Type B pancreatic cell (in vitro differentiated cells): ENCODE results near the gene TNFRSF8. TPM values are rescaled to one million over a fixed set of nuclear protein-coding genes. Genes with fewer than 3 reads are reported as not detected.

Source experiments
- DNase-seq: peaks from one replicate; pipeline ENCODE4 v3.0.0; 2021; ENCODE audit warnings: mixed read lengths; ENCODE audit not compliant: unreplicated experiment; ENCODE audit errors: extremely low spot score
- H3K27ac Mint-ChIP-seq: 2 replicates; pipeline ENCODE4 v1.8.0; 2021; ENCODE audit warnings: mild to moderate bottlenecking, mixed read lengths
- H3K27me3 Mint-ChIP-seq: 2 replicates; pipeline ENCODE4 v1.8.0; 2021; ENCODE audit warnings: mixed read lengths
- H3K36me3 Mint-ChIP-seq: 2 replicates; pipeline ENCODE4 v1.8.0; 2021; ENCODE audit warnings: mixed read lengths
- H3K4me1 Mint-ChIP-seq: one replicate; pipeline ENCODE4 v1.8.0; 2021; ENCODE audit warnings: mixed read lengths; ENCODE audit not compliant: unreplicated experiment
- H3K4me3 Mint-ChIP-seq: 2 replicates; pipeline ENCODE4 v1.8.0; 2021; ENCODE audit warnings: mild to moderate bottlenecking, mixed read lengths
- H3K9me3 Mint-ChIP-seq: 2 replicates; pipeline ENCODE4 v1.8.0; 2021; ENCODE audit warnings: mixed read lengths
- total RNA-seq: library from RNA; stranded (reverse); gene quantifications from 2 replicates; pipeline ENCODE4 v1.2.1, GENCODE V29; 2021; ENCODE audit warnings: low replicate concordance
- TF ChIP-seq, protein P1 (sequence below): fragments of 200-600 bp; sonication (generic); conservative IDR thresholded peaks from 2 replicates; pipeline ENCODE4 v1.5.0; 2021; ENCODE audit warnings: antibody characterized with exemption, mild to moderate bottlenecking

The TNFRSF8 gene
- total RNA-seq, 1 donor from 2014 or later, result 0.07 TPM

DNA sequence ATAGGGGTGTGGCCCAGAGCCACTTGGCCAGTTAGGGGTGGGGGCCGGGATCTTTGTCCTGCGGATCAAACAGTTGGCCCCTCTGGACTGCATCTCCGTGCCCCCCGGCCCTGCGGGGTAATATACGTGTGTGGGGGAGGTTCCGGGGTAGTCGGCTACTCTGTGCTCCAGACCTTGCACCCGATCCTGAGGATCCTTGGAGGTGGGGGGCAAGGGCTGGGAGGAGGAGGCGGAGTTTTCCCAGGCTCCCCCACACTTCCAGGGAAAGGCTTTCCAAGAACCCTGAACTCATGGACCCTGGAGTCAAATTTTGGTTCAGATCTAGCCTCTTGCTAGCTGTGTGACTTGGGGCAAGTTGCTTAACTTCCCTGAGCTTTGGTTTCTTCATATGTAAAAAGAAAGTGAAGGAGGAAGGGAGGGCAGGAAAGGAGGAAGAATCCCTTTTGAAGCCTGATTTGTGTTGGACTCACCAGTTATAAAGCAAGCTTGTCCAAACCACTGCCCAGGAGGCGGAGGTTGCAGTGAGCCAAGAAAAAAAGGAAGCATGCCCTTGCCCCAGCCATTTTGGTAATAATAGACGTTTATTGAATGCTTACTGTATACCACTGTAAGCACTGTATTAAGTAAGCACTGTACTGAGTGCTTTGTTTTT is 43.1 kb upstream of the TNFRSF8 start:
- H3K36me3 Mint-ChIP-seq, result peaks cover 7% of the 10 kb centered on the region
- DNase-seq, result no peak
- peak overlapping the region; percentile 91 for H3K27ac Mint-ChIP-seq
- TF ChIP-seq, protein P1, sequence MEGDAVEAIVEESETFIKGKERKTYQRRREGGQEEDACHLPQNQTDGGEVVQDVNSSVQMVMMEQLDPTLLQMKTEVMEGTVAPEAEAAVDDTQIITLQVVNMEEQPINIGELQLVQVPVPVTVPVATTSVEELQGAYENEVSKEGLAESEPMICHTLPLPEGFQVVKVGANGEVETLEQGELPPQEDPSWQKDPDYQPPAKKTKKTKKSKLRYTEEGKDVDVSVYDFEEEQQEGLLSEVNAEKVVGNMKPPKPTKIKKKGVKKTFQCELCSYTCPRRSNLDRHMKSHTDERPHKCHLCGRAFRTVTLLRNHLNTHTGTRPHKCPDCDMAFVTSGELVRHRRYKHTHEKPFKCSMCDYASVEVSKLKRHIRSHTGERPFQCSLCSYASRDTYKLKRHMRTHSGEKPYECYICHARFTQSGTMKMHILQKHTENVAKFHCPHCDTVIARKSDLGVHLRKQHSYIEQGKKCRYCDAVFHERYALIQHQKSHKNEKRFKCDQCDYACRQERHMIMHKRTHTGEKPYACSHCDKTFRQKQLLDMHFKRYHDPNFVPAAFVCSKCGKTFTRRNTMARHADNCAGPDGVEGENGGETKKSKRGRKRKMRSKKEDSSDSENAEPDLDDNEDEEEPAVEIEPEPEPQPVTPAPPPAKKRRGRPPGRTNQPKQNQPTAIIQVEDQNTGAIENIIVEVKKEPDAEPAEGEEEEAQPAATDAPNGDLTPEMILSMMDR, result no peak
- no peaks in the 10 kb centered on the region for H3K27me3 Mint-ChIP-seq
- no peaks in the 10 kb centered on the region for H3K9me3 Mint-ChIP-seq
- peak overlapping the region; percentile 90 for H3K4me3 Mint-ChIP-seq
- peaks cover 5% of the 10 kb centered on the region for H3K4me1 Mint-ChIP-seq

DNA sequence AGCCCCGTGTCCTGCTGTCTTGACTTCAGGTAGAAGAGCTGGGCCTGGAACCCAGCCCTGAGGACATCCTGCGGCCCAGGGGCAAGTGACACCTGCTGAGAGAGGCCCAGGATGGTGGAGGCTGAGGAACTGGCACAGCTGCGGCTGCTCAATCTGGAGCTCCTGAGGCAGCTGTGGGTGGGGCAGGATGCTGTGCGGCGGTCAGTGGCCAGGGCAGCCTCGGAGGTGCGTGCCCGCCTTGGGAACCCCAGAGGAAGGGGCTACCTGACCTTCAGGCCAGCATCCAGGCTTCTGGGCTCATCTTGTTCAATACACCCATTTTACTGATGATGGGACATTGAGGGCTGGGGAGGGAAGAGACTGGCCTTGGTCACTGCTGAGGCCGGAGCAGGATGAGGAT is 41.5 kb upstream of the TNFRSF8 start:
- Mint-ChIP-seq H3K27me3 (no peaks in the 10 kb centered on the region), H3K4me3 (no peak overlapping the region), H3K27ac (no peak overlapping the region), H3K4me1 (peaks cover 5% of the 10 kb centered on the region), H3K36me3 (peaks cover 13% of the 10 kb centered on the region), H3K9me3 (no peaks in the 10 kb centered on the region)
- TF ChIP-seq, protein P1, result no peak
- no peak for DNase-seq

DNA sequence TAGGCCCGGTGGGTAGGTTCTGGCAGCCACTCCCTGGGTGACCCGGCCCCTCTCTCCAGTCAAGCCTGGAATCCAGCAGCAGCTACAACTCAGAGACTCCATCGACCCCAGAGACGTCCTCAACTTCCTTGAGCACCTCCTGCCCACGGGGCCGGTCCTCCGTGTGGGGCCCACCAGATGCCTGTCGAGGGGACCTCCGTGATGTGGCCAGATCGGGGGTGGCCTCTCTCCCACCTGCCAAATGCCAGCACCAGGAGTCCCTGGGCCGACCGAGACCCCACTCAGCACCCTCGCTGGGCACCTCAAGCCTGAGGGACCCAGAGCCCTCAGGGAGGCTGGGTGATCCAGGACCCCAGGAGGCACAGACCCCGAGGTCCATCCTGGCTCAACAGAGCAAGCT is 41.1 kb upstream of the TNFRSF8 start:
- TF ChIP-seq, protein P1, result no peak
- Mint-ChIP-seq H3K9me3 (no peaks in the 10 kb centered on the region), H3K27ac (no peak overlapping the region), H3K4me1 (peaks cover 5% of the 10 kb centered on the region), H3K4me3 (no peak overlapping the region), H3K27me3 (no peaks in the 10 kb centered on the region), H3K36me3 (peaks cover 15% of the 10 kb centered on the region)
- no peak for DNase-seq

DNA sequence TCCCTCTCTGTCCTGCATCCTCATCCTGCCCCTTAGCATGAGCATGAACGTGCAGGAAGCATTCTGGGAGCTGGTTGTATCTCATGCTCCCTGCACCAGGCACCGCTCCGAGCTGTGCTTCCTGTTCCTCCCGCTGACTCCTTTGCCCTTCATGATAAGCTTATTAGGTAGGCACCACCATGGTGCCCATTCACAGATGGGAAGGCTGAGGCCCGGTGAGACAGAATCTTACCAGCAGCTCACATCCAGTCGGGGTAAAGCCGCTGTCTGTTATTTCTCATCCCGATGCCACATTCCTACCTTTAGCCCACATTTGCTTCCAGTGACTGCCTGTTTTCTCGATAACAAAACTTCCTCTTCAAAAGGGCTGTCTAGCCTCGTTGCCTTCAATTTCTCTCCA is 36.5 kb upstream of the TNFRSF8 start:
- Mint-ChIP-seq H3K36me3 (peaks cover 25% of the 10 kb centered on the region), H3K4me1 (no peaks in the 10 kb centered on the region), H3K27ac (no peak overlapping the region), H3K4me3 (no peak overlapping the region), H3K27me3 (no peaks in the 10 kb centered on the region), H3K9me3 (no peaks in the 10 kb centered on the region)
- TF ChIP-seq, protein P1, result no peak
- no peak for DNase-seq

DNA sequence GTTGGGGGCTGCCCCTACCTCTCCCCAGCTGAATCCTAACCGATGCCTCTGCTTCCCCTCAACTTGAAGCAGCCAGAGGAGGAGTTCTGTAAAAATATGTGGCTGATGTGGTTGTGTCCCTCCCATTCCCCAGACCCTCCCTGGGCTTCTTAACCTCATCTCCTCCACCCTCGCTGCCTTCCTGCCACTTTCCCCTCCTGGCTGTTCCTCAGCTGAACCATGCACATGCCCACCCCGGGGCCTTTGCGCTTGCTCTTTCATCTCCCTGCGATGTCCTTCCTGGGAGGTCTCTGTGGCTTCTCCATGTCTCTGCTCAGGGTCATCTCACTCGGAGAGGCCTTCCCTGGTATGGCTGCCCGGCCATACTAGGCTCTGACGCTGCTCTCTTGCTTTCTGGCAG is 34.9 kb upstream of the TNFRSF8 start:
- H3K36me3 Mint-ChIP-seq, result peaks cover 25% of the 10 kb centered on the region
- H3K4me3 Mint-ChIP-seq, result no peak overlapping the region
- no peaks in the 10 kb centered on the region for H3K9me3 Mint-ChIP-seq
- no peaks in the 10 kb centered on the region for H3K4me1 Mint-ChIP-seq
- H3K27me3 Mint-ChIP-seq, result no peaks in the 10 kb centered on the region
- TF ChIP-seq, protein P1, result no peak
- H3K27ac Mint-ChIP-seq, result peak overlapping the region; percentile 21
- no peak for DNase-seq
